GM12891 (cell line): ENCODE results near the gene OAT.

Source experiments
- PAX5 ChIP-seq: IDR thresholded peaks from 2 replicates; pipeline ENCODE4 v1.6.1; 2011; ENCODE audit warnings: low read length, moderate library complexity, mild to moderate bottlenecking; ENCODE audit not compliant: insufficient read depth, severe bottlenecking
- POLR2A ChIP-seq: IDR thresholded peaks from 2 replicates; pipeline ENCODE4 v1.6.1; 2011; ENCODE audit warnings: low read depth, low read length, control low read depth
- POLR2AphosphoS5 ChIP-seq: IDR thresholded peaks from 2 replicates; pipeline ENCODE4 v1.6.1; 2011; ENCODE audit warnings: low read depth, low read length, control low read depth
- POU2F2 ChIP-seq: IDR thresholded peaks from 2 replicates; pipeline ENCODE4 v1.6.1; 2011; ENCODE audit warnings: low read depth, mild to moderate bottlenecking, control low read depth, low read length, moderate library complexity
- SPI1 ChIP-seq: IDR thresholded peaks from 2 replicates; pipeline ENCODE4 v1.6.1; 2011; ENCODE audit warnings: low read depth, low read length, control low read depth
- TAF1 ChIP-seq: IDR thresholded peaks from 2 replicates; pipeline ENCODE4 v1.6.1; 2011; ENCODE audit warnings: low read depth, low read length, control low read depth

GRCh38 chr10:124381011-124381611, 37.6 kb downstream of the OAT start:
- no peak for TF ChIP-seq POLR2A
- TF ChIP-seq SPI1: no peak
- no peak for TF ChIP-seq POLR2AphosphoS5
- no peak for TF ChIP-seq TAF1
- no peak for TF ChIP-seq PAX5
- TF ChIP-seq POU2F2: no peak
